HG02943 (cell line): ENCODE measurements around the gene ZNF738.
"Not testable (repeated sequence)": the region's sequence is repeated elsewhere in the genome, so short reads cannot be mapped to it uniquely, and the experiment has no call there.

Experiments used
- ATAC-seq: cut with Tn5 transposase; IDR thresholded peaks from one replicate; pipeline ENCODE4 v1.9.1; 2021; ENCODE audit warnings: mild to moderate bottlenecking, low read depth, moderate library complexity; ENCODE audit not compliant: unreplicated experiment

ZNF738 gene

GRCh38 chr19:21358768-21359451 lies at the start of gene ZNF738:
Gene ZNF738, plus strand, starts transcription at chr19:21359000. Its CDS starts 141 bp downstream, at chr19:21359141.
- peak; percentile 93 for ATAC-seq

- not testable (repeated sequence) for ATAC-seq
These were observed 46.0 kb upstream of the ZNF738 start for GRCh38 chr19:21312807-21313206.

GRCh38 chr19:21314676-21315075 lies 44.1 kb upstream of the ZNF738 start:
- no peak for ATAC-seq

- ATAC-seq = no peak
These were observed 41.0 kb upstream of the ZNF738 start for GRCh38 chr19:21317821-21318220.

- ATAC-seq = no peak
These were observed 37.7 kb upstream of the ZNF738 start for GRCh38 chr19:21321134-21321533.

GRCh38 chr19:21321996-21322395 lies 36.8 kb upstream of the ZNF738 start:
- ATAC-seq = no peak

GRCh38 chr19:21322528-21322927 lies 36.3 kb upstream of the ZNF738 start:
- no peak for ATAC-seq

- no peak for ATAC-seq
These were observed 35.8 kb upstream of the ZNF738 start for GRCh38 chr19:21323000-21323399.

- ATAC-seq = no peak
These were observed 32.6 kb upstream of the ZNF738 start for GRCh38 chr19:21326169-21326568.

- no peak for ATAC-seq
These were observed 30.4 kb upstream of the ZNF738 start for GRCh38 chr19:21328406-21328805.

GRCh38 chr19:21328885-21329605 lies 29.8 kb upstream of the ZNF738 start, which contains the start of gene ZNF708:
Gene ZNF708, minus strand, starts transcription at chr19:21329410. Its CDS starts 198 bp downstream, at chr19:21329212.
- peak; percentile 99 for ATAC-seq

- ATAC-seq = no peak
These were observed 23.1 kb upstream of the ZNF738 start for GRCh38 chr19:21335721-21336120.

- not testable (repeated sequence) for ATAC-seq
These were observed 14.0 kb upstream of the ZNF738 start for GRCh38 chr19:21344841-21345240.

- no peak for ATAC-seq
These were observed 6.0 kb upstream of the ZNF738 start for GRCh38 chr19:21352830-21353229.

GRCh38 chr19:21362291-21362690 lies 3.5 kb downstream of the ZNF738 start:
- ATAC-seq = no peak

- no peak for ATAC-seq
These were observed 25.3 kb downstream of the ZNF738 start for GRCh38 chr19:21383980-21384582.

GRCh38 chr19:21396121-21396520 lies 37.3 kb downstream of the ZNF738 start:
- no peak for ATAC-seq

GRCh38 chr19:21396893-21397572 lies 38.2 kb downstream of the ZNF738 start, which contains the start of gene ZNF493:
Gene ZNF493, plus strand, starts transcription at chr19:21397133. Its CDS starts 105 bp downstream, at chr19:21397238.
- peak; percentile 99 for ATAC-seq

GRCh38 chr19:21398851-21399250 lies 40.1 kb downstream of the ZNF738 start:
- ATAC-seq = no peak

GRCh38 chr19:21402303-21402985 lies 43.6 kb downstream of the ZNF738 start:
- ATAC-seq = no peak
